SU-DHL-6 (cell line): ENCODE results near the gene DIP2C.

Experiments
- H2AFZ ChIP-seq: fragments of 200-600 bp; sonication (generic); 2 replicates; pipeline ENCODE4 v1.6.1; 2014; ENCODE audit warnings: low read depth, mild to moderate bottlenecking, moderate library complexity, mixed read lengths, antibody characterized with exemption, low read length; ENCODE audit not compliant: severe bottlenecking
- H3F3A ChIP-seq: fragments of 200-600 bp; shearing (Covaris generic); 2 replicates; pipeline ENCODE4 v1.6.0; 2016; ENCODE audit warnings: antibody characterized with exemption, mild to moderate bottlenecking; ENCODE audit not compliant: insufficient read depth
- H3K27ac ChIP-seq: fragments of 200-600 bp; sonication (generic); 2 replicates; pipeline ENCODE4 v1.5.1; 2016; ENCODE audit warnings: low read depth, mild to moderate bottlenecking, low read length, moderate library complexity, mixed read lengths
- H3K27me3 ChIP-seq: fragments of 200-600 bp; sonication (generic), shearing (Covaris generic); 2 replicates; pipeline ENCODE4 v1.6.0; 2014; ENCODE audit warnings: mild to moderate bottlenecking, low read length
- H3K36me3 ChIP-seq: fragments of 200-600 bp; sonication (generic); 2 replicates; pipeline ENCODE4 v1.6.1; 2014; ENCODE audit warnings: mild to moderate bottlenecking, low read length, mixed read lengths
- H3K4me2 ChIP-seq: fragments of 300-600, 200-600 bp; shearing (Covaris generic), sonication (generic); 2 replicates; pipeline ENCODE4 v1.6.0; 2014; ENCODE audit warnings: low read length, low read depth, mild to moderate bottlenecking; ENCODE audit not compliant: poor library complexity, severe bottlenecking
- H3K4me3 ChIP-seq: fragments of 200-600 bp; sonication (generic); 2 replicates; pipeline ENCODE4 v1.5.1; 2014; ENCODE audit warnings: antibody characterized with exemption, low read length, mild to moderate bottlenecking, mixed read lengths; ENCODE audit not compliant: insufficient read depth, poor library complexity, severe bottlenecking
- H3K79me2 ChIP-seq: fragments of 200-600 bp; sonication (generic); 2 replicates; pipeline ENCODE4 v1.6.1; 2014; ENCODE audit warnings: mild to moderate bottlenecking, low read length, moderate library complexity; ENCODE audit not compliant: insufficient read depth
- H3K9ac ChIP-seq: fragments of 200-600 bp; sonication (generic); 2 replicates; pipeline ENCODE4 v1.7.0; 2014; ENCODE audit warnings: mild to moderate bottlenecking, low read length
- H3K9me2 ChIP-seq: fragments of 200-600 bp; sonication (generic); replicated peaks from 2 replicates; pipeline ENCODE4 v1.6.1; 2014; ENCODE audit warnings: low read length; ENCODE audit not compliant: insufficient read depth
- H3K9me3 ChIP-seq: fragments of 200-600 bp; sonication (generic); 2 replicates; pipeline ENCODE4 v1.6.1; 2014; ENCODE audit warnings: low read length, mixed read lengths; ENCODE audit not compliant: insufficient read depth
- H4K20me1 ChIP-seq: fragments of 200-600 bp; sonication (generic); 2 replicates; pipeline ENCODE4 v1.6.1; 2014; ENCODE audit warnings: low read depth, mild to moderate bottlenecking, antibody characterized with exemption, low read length, moderate library complexity, mixed read lengths
- CTCF ChIP-seq: fragments of 200-600 bp; sonication (generic); IDR thresholded peaks from one replicate; pipeline ENCODE4 v1.5.1; 2017; ENCODE audit warnings: antibody characterized with exemption, mild to moderate bottlenecking, low read length, moderate library complexity; ENCODE audit not compliant: insufficient read depth, poor library complexity, severe bottlenecking
- EZH2phosphoT487 ChIP-seq: fragments of 200-600 bp; sonication (generic), shearing (Covaris generic); conservative IDR thresholded peaks from 2 replicates; pipeline ENCODE4 v1.6.1; 2018; ENCODE audit warnings: mild to moderate bottlenecking, antibody characterized with exemption, low read length, moderate library complexity, mixed read lengths

Gene DIP2C

GRCh38 chr10:686155-686931 lies 3.1 kb downstream of the DIP2C start:
- Histone ChIP-seq H3K79me2 (no peaks in the 10 kb centered on the region), H3K4me2 (no peak overlapping the region), H3K9ac (no peak overlapping the region), H3F3A (no peaks in the 10 kb centered on the region), H4K20me1 (no peaks in the 10 kb centered on the region), H3K9me3 (no peaks in the 10 kb centered on the region), H3K9me2 (no peaks in the 10 kb centered on the region), H3K36me3 (no peaks in the 10 kb centered on the region), H3K27me3 (no peaks in the 10 kb centered on the region), H2AFZ (no peak overlapping the region), H3K4me3 (no peak overlapping the region), H3K27ac (no peak overlapping the region)
- TF ChIP-seq CTCF, result no peak
- no peak for TF ChIP-seq EZH2phosphoT487

GRCh38 chr10:685613-686012 lies 3.9 kb downstream of the DIP2C start:
- Histone ChIP-seq H2AFZ (no peak overlapping the region), H3K9me3 (no peaks in the 10 kb centered on the region), H3K4me2 (no peak overlapping the region), H3K36me3 (no peaks in the 10 kb centered on the region), H4K20me1 (no peaks in the 10 kb centered on the region), H3K79me2 (no peaks in the 10 kb centered on the region), H3K4me3 (no peak overlapping the region), H3K9ac (no peak overlapping the region), H3K27ac (no peak overlapping the region), H3K9me2 (no peaks in the 10 kb centered on the region), H3F3A (no peaks in the 10 kb centered on the region), H3K27me3 (no peaks in the 10 kb centered on the region)
- TF ChIP-seq EZH2phosphoT487, result no peak
- no peak for TF ChIP-seq CTCF

GRCh38 chr10:683448-684071 lies 5.9 kb downstream of the DIP2C start:
- no peaks in the 10 kb centered on the region for H3K79me2 ChIP-seq
- no peak for TF ChIP-seq EZH2phosphoT487
- TF ChIP-seq CTCF, result no peak
- no peaks in the 10 kb centered on the region for H3F3A ChIP-seq
- no peaks in the 10 kb centered on the region for H3K9me2 ChIP-seq
- H4K20me1 ChIP-seq, result no peaks in the 10 kb centered on the region
- no peak overlapping the region for H3K4me3 ChIP-seq
- no peaks in the 10 kb centered on the region for H3K27me3 ChIP-seq
- no peaks in the 10 kb centered on the region for H3K9me3 ChIP-seq
- no peak overlapping the region for H2AFZ ChIP-seq
- no peaks in the 10 kb centered on the region for H3K36me3 ChIP-seq
- H3K9ac ChIP-seq, result no peak overlapping the region
- H3K4me2 ChIP-seq, result no peak overlapping the region
- H3K27ac ChIP-seq, result no peak overlapping the region
